Measurements from ENCODE around the gene LENG9.
"Not testable (repeated sequence)": the region's sequence is repeated elsewhere in the genome, so short reads cannot be mapped to it uniquely, and the experiment has no call there.

Gene LENG9

GRCh38 chr19:54477650-54478049 lies 14.1 kb upstream of the LENG9 start:
- DNase-seq, result no peak

DNA sequence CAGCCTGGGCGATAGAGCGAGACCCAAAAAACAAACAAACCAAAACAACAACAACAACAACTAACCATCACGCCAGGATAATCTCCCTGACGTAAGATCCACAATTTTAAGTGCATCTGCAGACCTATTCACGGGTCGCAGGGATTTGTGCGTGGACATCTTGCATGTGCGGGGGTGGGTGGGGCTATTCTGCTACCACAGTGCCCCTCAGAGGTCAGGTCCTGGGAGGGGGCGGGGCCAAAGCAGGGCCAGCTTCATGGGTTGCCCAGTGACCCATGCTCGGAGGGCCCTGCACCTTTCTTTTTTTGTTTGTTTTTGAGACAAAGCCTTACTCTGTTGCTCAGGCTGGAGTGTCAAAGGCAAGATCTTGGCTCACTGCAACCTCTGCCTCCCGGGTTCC lies 12.1 kb upstream of the LENG9 start:
- DNase-seq, result no peak

DNA sequence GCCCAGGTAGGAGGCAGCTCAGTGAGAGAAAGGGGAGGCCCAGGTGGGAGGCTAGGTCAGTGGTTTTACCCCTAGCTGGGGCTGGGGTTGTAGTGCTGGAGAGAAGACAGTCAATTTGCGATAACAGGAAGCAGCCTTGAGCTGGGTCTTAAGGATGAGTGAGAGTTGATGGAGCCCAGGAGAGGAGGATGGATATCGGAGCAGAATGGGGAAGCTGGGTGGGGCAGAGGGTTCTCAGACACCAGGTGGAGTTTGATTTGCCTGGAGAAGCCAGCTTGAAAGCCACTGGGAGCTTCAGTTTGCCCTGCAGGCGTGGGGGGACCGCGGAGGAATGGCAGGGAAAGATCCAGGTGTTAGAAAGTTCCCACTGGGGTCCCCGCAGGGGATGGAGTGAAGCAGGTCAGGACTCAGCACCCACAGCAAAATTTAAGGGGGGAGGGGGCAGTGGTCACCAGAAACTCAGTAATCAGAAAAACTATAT lies 10.4 kb upstream of the LENG9 start:
- no peak for DNase-seq

DNA sequence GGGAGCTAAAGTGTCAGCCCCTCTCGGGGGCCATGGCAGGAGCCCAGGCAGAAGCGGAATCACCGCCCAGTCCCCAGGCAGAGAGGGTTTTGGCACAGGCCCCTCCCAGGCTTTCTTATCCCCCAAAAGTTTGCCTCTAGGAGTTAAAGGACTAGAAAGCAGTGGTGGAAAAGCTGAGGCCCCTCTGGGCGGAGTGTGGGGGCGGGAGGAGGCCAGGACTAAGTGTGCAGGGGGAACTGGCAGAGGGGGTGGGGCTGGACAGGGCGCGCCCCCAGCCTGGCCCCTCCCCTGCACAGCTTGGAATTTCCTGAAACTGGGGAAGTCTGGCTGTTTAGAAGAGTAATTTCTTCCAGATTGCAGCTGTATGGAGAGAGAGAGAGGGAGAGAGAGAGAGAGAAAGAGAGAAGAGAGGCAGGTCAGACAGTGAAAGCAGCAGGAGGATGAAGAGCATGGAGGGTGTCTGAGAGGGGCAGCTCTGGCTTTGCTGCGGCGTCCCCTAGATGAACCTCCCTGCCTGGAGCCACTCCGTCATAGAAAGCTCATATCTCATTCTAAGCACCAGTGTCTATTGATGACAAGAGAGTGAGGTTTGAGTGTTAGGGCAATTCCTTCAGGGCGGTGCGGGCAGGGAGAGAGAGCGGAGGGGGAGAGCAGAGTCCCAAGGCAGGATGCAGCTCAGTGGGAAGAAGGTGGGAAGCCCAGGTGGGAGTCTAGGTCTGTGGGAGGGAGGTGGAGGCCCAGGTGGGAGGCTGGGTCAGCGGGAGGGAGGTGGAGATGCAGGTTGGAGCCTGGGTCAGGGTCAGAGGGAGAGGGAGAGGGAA lies 9.7 kb upstream of the LENG9 start, which contains the start of gene CDC42EP5:
Gene CDC42EP5 (minus strand): TSS at position 226 of the 821 bp plus-strand sequence. CDS start 7,749 bp downstream, outside the sequence.
- DNase-seq, result peak; percentile 40

GRCh38 chr19:54470991-54471782 lies 7.6 kb upstream of the LENG9 start:
- DNase-seq, result peak; percentile 51

GRCh38 chr19:54470276-54470887 lies 6.8 kb upstream of the LENG9 start:
- no peak for DNase-seq

GRCh38 chr19:54469496-54469934 lies 5.9 kb upstream of the LENG9 start:
- no peak for DNase-seq

- not testable (repeated sequence) for DNase-seq
Observed at GRCh38 chr19:54466110-54466480, 2.5 kb upstream of the LENG9 start.

- peak; percentile 23 for DNase-seq
Observed at GRCh38 chr19:54465426-54466109, 2.0 kb upstream of the LENG9 start.

GRCh38 chr19:54464630-54465425 lies 1.2 kb upstream of the LENG9 start:
- DNase-seq, result peak; percentile 90

GRCh38 chr19:54464044-54464629 lies 559 bp upstream of the LENG9 start:
- DNase-seq, result no peak

GRCh38 chr19:54462655-54463530 lies 685 bp downstream of the LENG9 start:
- DNase-seq, result peak; percentile 81

GRCh38 chr19:54462047-54462654 lies 1.4 kb downstream of the LENG9 start:
- DNase-seq, result no peak

DNA sequence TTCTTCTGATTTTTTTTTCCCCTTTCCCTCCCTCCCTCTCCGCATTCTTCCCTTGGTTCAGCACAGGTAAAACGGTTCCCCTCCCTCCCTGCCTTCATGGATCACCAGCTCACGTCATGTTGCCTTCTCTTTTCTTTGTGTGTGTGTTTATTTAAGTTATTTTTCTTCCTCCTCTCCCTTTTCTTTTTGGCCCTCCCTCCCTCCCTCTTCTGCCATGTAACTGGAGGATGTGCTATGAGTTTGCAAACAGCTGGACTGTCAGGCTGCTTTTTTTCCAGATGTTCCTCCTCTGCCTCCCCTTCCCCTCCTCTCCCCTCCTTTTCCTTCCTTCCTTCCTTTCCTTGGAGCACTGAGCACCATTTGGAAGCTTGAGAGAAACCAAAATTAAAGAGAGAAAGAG lies 2.0 kb downstream of the LENG9 start:
- no peak for DNase-seq

DNA sequence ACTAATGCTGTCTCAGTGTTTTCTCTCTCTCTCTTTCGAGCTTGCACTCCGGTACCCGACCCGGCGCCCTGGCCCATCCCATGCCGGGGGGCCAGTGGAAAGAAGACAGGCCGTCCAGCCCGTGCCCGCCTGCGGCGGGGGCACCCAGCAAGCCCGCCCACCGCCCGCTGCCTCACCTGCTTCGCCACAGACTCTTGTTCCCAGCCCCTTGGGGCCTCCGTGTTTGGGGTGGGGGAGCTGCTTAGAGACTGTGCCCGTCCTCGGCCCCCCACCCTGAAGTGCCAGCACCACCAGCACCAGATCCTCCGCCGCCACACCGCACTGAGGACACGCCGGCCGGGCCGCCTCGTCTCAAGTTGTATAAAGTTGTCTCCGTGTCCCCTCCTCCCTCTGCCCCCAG lies 2.4 kb downstream of the LENG9 start:
- no peak for DNase-seq

DNA sequence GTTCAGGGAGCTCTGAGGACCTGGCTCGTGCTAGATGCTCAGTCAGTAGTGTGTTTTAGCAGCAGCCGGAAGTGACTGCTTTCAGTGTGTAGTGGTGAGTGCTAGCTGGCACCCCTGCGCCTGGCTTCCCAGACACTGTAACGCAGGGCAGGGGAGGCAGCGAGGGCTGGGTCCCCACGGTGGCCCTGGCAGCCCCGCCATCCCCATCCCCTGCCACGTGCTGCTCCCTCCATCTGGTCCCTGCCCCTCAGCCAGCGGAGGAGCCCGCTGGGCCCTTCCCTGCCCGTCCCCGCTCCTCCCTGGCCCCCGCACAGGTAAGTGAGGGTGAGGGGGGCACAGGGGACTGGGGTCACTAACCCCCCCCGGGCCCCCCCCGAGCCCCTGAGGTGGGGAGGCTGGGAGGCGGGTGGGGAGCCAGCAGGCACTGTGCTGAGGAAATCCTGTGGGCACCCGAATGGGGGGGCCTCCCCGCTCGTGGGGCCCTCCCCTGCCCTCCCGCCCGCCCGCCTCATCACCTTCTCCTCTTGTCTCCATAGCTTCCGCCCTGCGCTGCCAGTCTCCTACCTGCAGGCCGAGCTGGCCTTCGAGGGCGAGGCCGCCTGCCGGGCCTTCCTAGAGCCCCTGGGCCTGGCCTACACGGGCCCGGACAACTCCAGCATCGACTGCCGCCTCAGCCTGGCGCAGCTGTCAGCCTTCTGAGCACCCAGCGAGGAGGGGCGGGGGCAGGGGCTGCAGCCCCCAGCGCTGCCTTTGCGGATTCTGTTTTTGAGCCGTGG lies 3.2 kb downstream of the LENG9 start:
- DNase-seq, result no peak

- DNase-seq, result no peak
Observed at GRCh38 chr19:54459282-54460229, 4.0 kb downstream of the LENG9 start.

Measured in retina (tissue), 1 donor.